HG03354 (cell line): ENCODE data around the gene H2BK1.

Experiments
- ATAC-seq: cut with Tn5 transposase; IDR thresholded peaks from one replicate; pipeline ENCODE4 v1.9.1; 2021; ENCODE audit warnings: mild to moderate bottlenecking; ENCODE audit not compliant: unreplicated experiment, poor library complexity, severe bottlenecking

H2BK1 gene

DNA sequence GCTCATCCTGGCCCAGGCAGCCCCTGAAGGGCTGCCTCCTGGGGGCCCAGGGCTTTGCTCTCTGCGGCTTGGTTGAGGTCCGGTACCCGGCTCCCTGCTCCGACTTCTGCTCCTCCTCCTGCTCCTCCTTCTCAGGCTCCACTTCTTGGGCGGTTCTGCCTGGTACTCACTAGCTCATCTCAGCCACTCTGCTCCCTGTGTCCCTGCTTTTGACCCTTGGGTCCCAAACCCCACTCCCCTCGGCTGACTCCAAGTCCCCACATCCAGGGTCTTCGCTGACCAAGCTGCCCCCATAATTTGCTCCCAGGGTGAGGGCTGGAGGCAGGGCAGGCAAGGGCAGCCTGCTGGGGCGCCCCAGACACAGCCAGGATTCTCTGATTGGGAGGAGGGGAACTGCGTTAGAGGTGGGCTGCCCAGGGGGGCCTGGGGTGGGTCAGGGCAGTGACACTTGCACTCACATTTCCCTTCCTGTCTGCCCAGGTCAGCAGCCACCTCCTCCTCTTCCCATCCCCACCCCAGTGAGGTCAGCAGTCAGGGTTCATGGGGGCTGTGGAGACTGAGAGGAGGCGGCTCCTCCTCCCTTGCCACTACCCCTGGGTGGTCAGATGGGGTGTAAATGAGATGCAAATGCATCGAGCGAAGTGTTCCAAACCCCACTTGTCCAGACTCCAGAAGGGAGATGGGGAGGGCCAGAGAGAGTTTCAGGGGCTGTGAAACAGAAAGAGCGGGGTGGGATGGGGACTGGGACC is 36.0 kb upstream of the H2BK1 start:
- ATAC-seq, result no peak

DNA sequence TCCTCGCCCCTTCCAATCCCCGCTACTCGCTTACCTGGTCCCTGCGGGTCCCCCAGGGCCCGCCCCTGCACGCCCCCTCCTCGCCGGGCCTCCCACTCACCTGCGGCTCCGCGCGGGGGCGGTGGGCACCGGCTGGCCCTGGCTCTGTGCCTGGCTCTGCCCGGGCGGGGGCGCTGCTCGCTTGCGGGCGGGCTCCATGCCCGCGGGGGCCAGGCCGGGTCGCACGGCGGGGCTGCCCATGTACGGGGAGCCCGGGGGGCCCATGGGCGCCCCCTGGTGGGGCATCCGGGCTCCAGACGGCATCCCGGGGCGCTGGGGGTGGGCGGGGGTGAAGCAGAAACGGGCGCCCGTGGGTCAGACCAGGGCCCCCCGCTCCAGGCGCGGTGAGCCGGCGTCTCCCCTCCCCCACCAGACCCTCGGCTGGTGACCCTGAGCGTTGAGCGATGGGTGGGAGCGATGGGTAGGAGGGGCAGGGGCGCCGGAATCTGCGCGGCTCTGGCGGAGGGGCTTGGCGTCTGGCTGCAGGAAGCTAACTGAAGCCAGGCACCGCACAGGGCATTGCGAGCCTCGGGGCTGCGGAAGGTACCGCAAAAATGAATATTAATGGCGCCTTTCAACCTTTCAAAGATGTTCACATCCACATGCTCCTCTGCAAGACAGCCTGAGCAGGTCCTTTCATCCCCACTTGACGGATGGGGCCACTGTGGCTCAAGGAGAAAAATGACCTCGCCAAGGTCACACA is 35.2 kb upstream of the H2BK1 start:
- ATAC-seq, result peak; percentile 51

DNA sequence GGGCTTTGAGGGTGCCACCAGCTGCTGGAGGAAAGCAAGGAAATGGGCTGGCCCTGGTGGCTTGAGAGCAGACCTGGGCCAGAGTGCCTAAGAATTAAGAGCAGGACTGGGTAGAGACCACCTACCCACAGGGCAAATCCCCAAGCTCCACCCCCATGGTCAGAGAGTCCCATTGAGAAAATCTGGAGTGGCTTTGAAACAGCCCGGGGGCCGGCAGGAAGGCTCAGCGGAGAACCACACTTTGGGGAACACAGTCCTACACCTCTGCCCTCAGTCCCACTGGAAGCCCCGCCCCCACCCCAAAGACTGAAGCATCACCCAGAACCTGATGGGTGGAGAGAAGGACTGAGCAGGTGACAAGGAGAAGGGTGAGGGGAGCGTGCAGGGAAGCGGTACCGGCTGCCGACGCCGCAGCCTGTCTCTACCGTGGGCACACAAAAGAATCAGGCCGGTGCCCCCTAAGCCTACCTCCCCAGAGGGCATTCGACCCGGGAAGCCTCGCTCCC is 34.6 kb upstream of the H2BK1 start:
- ATAC-seq, result no peak

DNA sequence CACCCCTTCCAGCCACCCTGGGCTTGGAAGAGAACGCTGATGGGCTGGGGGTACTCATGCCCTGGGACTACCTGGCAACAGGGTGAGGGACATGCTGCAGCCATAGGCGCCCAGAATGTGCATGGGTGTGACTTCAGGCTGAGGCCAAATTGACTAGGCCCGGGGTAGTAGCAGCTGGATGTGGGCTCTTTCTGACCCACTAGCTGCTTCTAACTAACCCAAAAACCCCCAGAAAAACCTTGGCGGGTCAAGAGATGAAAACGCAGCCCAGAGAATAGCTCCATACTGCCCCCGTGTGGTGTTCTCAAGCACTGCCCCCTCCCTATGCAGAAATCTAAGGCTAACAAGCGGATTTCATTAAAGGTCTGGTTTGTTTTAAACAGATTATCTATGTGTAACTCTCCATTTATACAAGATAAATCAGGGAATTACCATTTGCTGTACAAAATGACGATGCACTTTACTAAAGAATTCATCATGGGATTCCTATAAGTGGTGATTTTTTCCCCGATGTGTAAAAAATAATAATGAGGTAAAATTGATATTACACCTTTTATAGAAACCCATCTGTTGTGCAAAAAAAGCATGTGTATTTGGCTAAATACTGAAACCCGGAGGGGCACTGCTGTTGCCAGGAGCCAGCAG is 34.0 kb upstream of the H2BK1 start:
- ATAC-seq, result peak; percentile 38

DNA sequence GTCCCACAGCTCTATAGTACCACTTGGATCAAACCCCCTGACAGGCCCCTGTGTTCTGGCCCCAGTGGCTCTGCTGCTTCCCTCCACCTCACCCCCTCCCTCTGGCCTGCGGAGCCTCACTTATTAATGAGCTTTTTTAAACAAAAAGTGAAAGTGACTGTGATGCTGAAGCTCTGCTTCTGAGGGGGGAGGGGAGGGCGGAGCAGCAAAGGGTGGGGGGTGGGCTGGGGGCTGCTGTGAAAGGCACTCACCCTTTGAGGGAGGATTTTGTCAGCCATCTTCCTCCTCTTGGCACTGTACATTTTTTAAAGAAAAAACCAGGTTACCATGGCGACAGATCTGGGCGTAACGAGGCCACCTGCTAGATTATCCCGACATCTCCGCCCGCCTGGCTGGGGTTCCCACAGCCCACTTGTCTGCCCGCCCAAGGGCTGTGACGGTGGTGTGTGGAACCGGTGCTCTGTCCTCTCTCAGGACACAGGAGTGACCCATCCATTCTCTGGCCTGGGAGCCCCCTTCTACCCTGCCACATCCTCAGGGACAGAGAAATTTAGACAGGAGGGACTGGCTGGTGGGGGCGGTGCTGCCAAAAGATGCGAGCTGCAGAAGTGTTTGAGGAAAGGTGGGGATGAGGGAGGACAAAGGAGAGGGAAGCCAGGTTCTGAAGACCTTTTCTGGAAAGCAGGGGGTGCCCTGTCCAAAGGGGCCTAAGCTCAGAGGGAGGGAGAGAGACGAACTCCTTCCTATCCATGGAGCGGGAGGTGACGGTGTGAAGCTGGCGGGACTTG is 33.3 kb upstream of the H2BK1 start:
- ATAC-seq, result peak; percentile 45

DNA sequence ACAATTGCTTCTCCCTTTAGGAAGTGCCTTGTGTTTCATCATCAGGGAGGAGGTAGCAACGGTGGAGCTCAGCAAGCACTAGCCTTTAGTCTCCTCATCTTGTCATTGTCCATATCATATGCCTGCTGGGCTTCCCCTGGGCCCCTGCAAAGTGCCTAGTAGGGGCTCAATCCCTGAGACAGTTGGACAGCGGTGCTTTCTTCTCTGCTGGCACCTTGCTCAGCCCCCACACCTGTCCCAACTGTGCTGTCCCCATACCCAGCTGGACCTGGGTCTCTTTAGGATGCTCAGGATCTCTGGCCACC is 32.7 kb upstream of the H2BK1 start:
- ATAC-seq, result no peak

DNA sequence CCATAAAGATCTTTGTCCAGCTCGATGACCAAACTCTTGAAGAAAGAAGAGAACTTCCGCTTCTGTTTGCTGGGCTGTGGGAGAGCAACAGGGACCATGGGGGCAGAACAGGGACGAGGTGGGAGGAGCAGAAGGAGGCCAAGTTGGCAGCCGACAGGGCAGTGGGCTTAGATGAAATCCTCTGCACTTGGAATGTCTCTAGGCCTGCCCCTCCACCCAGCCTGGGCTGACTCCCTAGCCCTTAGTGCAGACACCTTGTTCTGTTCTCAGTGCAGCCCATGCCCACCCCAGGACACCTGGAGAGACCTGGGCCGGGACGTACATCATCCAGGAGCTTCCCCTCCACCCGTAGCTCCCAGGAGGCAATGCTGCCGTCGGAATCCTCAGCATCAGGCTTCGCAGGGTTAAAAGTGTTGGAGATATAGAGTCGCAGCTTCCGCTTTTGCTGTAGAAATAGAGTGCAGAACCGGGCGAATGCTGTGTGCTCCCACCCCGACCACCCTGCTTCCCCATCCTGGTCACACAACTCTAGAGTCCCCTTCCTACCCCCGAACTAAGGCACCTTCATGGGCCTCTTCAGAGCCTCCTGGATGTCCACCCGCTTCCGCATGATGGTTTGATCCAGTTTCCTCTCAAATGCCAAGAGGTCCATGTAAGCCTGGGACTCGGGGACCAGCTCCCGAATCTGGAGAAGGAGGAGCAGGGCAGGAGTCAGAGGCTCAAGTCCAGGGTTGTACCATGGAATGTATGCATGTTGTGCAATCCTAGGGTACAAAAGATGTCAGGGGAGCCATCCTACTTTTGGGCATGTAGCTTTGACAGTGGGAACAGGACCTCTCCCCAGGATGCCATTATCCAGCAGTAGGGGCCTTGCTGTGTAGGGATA is 32.1 kb upstream of the H2BK1 start:
- ATAC-seq, result no peak

DNA sequence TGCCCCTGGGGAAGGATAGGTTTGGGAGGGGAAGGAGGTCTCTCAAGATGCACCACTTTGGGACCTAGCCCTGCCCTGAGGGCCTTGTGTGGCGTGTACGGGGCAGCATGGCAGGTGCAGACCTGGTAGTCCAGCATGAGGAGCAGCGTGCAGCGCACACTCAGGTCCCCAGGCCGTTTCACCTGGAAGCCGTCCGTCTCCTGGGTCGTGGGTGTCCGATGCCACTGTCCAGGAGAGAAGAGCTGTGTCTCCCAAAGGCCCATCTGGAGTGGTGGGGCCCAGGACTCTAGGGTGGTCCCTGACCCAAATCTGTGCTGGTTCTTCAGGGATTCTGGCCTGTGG is 31.4 kb upstream of the H2BK1 start:
- ATAC-seq, result no peak

DNA sequence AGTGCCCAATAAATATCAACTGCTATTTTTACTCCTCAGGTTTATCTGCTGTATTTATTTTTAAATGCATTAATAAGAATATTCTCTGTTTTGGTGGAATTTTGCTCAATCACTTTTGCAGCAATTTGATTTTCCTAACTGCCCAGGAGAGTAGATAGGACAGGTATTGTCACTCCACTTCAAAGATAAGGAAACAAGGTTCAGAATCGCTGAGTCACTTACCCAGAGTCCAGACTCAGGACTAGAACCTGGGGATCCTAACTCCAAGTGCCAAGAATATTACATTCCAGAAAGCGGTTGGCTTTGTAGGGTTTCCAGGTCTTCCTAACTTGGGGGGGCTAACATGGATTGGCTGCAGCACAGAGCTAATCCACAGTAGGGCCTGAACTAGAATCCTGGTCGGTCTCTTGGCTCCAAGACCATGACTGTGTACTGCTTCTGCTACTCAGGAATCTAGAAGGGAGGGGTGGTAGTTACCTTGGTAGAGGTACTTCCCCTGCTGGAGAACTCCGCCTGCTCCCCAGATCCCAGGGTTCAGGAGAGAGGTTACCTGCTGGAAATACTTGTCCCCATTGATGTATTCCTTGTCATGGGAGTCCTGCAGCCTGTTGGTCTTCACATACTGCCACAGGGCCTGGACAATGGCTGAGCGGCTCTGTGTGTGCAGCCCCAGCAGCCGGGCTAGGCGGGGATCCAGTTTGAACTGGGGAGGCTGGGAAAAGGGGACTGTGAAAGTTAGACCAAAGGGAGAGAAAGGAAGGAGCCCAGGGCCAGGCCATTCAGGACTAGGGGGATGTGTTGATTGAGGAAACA is 30.9 kb upstream of the H2BK1 start:
- ATAC-seq, result no peak

DNA sequence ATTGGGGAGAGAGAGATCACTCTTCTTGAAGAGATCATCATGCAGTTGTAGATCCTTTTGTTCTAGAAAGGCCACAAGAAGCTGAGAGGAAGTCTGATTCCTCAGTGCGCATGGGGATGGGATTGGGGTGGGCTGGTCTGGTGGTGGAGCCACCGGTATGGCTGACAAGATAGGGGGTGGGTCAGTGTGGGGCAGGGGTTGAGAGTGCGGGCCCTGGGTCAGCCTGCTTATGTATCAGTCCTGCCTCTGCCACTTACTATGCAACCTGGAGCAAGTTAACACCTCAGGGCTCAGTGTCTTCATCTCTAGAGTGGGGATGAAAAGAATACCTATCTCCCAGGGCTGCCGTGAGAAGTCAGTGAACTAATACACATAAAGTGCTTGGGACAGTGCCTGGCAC is 30.2 kb upstream of the H2BK1 start:
- no peak for ATAC-seq

DNA sequence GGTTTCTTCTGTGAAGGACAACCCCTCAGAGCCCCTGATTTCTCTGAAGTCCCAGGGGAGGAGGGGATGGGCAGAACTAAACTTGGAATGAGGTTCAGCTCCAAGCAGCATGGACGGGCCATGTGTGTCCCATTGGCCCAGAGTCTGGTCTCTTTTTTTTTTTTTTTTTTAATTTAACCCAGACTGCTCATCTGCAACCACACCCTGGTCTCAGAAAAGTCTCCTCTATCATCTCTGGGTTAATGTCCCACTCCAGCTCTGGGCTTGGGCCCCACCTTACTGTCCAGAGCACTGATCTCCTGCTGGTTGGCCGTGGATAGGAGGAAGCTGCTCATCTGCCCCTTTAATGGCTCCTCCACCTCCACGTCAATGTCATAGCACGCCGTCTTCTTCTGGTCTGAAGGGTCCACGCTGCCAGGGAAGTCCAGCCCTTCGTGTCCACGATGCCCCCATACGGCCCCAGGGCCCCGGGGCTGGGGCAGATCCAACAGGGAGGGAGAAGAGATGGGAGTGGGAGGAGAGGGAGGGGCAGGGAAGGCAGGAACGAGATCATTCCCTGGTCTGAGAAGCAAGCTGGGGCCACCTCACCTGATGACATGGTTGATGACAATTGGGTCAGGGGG is 29.7 kb upstream of the H2BK1 start:
- ATAC-seq, result no peak

DNA sequence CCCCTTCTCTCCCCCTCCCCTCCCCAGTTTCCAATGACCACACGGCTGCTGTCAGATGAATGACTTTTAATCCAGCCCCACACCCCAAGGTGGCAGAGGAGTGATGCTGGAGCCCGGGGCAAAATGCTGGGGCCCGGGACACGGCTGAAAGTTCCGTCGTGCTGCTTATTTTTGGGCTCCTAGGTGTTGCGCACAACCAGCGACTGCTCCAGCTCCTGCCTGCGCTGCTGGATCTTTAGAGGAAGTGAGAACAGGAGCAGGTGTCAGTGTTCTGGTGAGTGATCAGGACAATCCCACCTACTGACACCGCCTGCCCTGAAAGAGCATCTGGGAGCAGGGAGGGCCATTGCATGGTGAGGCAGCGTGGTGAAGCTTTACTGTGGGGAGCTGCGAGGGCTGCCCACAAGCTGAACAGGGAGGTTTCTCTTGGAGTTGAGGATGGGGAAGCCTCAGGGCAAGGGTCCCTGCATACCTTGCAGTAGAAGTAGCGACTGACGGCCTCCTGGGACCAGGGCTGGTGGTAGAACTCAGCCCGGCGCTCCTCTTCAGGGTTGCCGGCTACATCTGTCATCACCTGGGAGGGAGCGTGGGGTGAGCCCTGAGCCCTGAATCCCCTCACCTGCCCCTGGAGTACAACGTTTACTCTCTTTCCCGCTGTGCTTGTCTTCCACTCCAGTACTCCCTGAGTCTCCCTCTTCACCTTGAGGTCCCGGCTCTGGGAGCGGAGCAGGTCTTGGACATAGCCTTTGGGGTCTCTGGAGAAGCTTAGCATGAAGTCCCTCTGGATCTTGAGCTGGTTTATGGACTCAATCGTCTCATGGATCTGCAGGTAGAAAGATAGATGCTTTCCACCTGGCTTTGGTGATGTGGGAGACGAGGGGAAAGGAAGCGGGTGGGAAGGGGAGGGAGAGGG is 28.9 kb upstream of the H2BK1 start:
- no peak for ATAC-seq

DNA sequence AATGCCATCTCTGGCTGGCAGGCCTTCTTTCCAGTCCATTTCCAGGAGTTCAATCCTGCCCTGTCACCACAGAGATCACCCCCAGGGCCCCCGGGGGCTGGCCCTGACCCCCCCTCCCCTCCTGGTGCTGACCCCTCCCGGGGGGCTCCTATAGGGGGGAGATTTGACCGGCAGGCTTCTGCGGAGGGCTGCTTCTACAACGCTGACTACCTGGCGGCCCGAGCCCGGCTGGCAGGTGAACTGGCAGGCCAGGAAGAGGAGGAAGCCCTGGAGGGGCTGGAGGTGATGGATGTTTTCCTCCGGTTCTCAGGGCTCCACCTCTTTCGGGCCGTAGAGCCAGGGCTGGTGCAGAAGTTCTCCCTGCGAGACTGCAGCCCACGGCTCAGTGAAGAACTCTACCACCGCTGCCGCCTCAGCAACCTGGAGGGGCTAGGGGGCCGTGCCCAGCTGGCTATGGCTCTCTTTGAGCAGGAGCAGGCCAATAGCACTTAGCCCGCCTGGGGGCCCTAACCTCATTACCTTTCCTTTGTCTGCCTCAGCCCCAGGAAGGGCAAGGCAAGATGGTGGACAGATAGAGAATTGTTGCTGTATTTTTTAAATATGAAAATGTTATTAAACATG is 28.0 kb upstream of the H2BK1 start:
- ATAC-seq, result no peak

DNA sequence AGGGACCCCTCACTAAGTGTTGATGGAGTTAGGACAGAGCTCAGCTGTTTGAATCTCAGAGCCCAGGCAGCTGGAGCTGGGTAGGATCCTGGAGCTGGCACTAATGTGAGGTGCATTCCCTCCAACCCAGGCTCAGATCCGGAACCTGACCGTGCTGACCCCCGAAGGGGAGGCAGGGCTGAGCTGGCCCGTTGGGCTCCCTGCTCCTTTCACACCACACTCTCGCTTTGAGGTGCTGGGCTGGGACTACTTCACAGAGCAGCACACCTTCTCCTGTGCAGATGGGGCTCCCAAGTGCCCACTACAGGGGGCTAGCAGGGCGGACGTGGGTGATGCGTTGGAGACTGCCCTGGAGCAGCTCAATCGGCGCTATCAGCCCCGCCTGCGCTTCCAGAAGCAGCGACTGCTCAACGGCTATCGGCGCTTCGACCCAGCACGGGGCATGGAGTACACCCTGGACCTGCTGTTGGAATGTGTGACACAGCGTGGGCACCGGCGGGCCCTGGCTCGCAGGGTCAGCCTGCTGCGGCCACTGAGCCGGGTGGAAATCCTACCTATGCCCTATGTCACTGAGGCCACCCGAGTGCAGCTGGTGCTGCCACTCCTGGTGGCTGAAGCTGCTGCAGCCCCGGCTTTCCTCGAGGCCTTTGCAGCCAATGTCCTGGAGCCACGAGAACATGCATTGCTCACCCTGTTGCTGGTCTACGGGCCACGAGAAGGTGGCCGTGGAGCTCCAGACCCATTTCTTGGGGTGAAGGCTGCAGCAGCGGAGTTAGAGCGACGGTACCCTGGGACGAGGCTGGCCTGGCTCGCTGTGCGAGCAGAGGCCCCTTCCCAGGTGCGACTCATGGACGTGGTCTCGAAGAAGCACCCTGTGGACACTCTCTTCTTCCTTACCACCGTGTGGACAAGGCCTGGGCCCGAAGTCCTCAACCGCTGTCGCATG is 27.2 kb upstream of the H2BK1 start:
- no peak for ATAC-seq

DNA sequence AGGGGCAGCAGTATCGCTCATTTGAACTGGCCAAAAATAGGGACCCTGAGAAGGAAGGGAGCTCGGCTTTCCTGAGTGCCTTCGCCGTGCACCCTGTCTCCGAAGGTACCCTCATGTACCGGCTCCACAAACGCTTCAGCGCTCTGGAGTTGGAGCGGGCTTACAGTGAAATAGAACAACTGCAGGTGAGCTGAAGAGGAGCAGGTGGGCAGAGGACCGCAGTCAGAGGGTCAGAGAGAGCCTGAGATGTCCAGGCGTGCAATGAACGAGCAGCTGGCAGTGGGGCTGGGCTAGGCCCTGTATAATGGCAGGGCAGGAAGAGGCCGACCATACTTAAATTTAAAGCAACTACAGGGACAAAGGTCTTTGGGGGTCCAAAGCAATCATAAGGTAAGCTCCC is 26.1 kb upstream of the H2BK1 start:
- ATAC-seq, result no peak
